ENCODE results near the gene MUC6. TPM values are rescaled to one million over a fixed set of nuclear protein-coding genes. Genes with fewer than 3 reads are reported as not detected.

MUC6 gene
- total and polyA plus RNA-seq, 10 of the 15 experiments (the other 5 are each of a cell fraction or from before 2014, with no cell fraction given): 0.03 TPM; not detected in 8

DNA sequence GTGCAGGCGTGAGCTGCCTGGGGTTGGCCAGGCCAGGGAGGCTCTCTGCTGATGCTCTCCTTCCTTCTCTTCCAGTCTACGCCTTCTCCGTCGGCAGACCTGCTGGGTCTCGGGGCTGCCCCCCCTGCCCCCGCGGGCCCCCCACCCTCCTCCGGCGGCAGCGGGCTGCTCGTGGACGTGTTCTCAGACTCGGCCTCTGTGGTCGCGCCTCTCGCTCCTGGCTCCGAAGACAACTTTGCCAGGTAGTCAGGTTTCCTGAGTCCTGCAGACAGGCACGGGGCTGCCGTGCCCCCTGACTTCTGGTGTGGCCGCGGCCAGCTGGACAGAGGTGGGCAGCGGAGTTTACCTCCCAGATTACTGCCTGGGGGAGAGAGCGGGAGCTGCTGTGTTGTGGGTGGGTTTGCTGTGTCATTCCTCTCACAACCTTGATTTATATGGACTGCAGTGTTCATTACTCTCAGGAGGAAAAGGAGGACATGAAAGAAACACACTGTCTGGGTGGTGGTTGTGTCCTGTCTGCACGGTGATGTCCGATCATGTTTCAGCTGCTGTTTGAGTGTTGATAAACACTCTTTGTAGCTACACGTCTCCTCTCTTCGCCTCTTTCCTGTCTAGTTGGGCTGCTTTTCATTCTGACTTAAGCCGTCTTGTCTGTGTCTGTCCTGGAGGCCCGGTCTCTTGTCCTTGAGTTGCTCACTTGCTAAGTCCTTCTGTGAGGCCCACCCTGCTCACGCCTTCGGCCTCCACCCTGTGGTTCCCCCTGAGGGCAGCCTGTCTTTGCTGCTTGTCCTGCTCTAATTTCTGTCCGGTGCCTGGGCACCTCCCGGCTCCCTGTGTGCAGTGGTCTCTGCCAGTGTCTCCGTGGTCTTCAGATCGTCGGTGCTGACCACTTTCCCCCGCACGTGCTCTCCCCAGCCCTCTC, 35.9 kb downstream of the MUC6 start:
- SMC1A ChIA-PET (ENCODE audit: uncharacterized antibody, unreplicated experiment): no interaction called here
- WGBS (ENCODE audit: insufficient coverage, insufficient replicate concordance, low lambda C conversion rate, missing lambda C conversion rate): 95% methylated on average over 30 of the region's 38 CpGs

DNA sequence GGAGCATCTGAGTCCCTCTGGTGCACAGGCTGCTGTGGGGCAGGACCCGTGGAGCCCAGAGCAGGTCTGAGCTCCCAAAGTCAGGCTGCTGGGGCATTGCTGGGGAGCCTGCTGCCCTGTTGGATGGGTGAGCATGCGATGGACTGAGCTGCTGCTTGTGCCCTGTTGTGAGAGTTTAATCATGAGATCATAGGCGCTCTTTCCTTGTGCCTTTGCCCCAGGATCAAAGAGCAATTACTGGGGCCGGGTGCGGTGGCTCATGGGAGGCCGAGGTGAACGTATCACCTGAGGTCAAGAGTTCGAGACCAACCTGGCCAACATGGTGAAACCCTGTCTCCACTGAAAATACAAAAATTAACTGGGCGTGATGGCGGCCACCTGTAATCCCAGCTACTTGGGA, 37.5 kb downstream of the MUC6 start:
- FAIRE-seq (no peak), ATAC-seq (no peak), DNase-seq (ENCODE audit: low read depth, low spot score) (no peak)
- intact Hi-C loops (cut with micrococcal nuclease; ENCODE audit: unreplicated experiment): no loop called here
- Histone ChIP-seq H3K27me3 (replicated peaks in 1 of 2; ENCODE audit: control insufficient read depth in 2 of 2, insufficient read depth in 2 of 2, low read length in 1 of 2) (no peaks in the 10 kb centered on the region), H2AFZ (ENCODE audit: control insufficient read depth, low read depth, low read length) (no peak overlapping the region), H3K4me2 (ENCODE audit: control insufficient read depth, insufficient read depth) (no peak overlapping the region), H3K4me1 (ENCODE audit: control insufficient read depth, insufficient read depth, low read length) (peaks cover 19% of the 10 kb centered on the region), H3K9me3 (replicated peaks; ENCODE audit: control insufficient read depth, insufficient read depth, low read length) (no peaks in the 10 kb centered on the region), H3K27ac (ENCODE audit: control insufficient read depth, insufficient read depth) (no peak overlapping the region), H3K9ac (ENCODE audit: control insufficient read depth, insufficient read depth, low read length) (no peak overlapping the region), H3K79me2 (ENCODE audit: control insufficient read depth, insufficient read depth, low read length) (no peaks in the 10 kb centered on the region), H4K20me1 (ENCODE audit: control insufficient read depth, insufficient read depth) (no peaks in the 10 kb centered on the region), H3K4me3 (no peak overlapping the region), H3K36me3 (ENCODE audit: control insufficient read depth in 2 of 2, insufficient read depth in 2 of 2, low read length in 1 of 2) (peaks cover 4 to 16% of the 10 kb centered on the region in 2 experiments; a peak in 3 of 4 replicates)
- POLR2A ChIA-PET: no interaction called here
- 99% methylated on average over 10 of the region's 10 CpGs for WGBS (ENCODE audit: insufficient coverage, insufficient replicate concordance, low lambda C conversion rate, missing lambda C conversion rate)
- CTCF ChIA-PET: no interaction called here
- RAD21 ChIA-PET (ENCODE audit: unreplicated experiment): no interaction called here
- in situ Hi-C loops (cut with MboI): no loop called here
- BruUV-seq (replicated peaks): no TSS peak
- SMC1A ChIA-PET (ENCODE audit: uncharacterized antibody, unreplicated experiment): no interaction called here
- TF ChIP-seq IKZF1 (conservative IDR thresholded peaks at IDR 0.05): no peak
- TF ChIP-seq SUZ12 (IDR thresholded peaks at IDR 0.05; ENCODE audit: unreplicated experiment): no peak
- TF ChIP-seq SMAD5 (IDR thresholded peaks at IDR 0.05; ENCODE audit: low read depth): no peak
- TF ChIP-seq CHD1 (IDR thresholded peaks at IDR 0.05; ENCODE audit: low read depth, low read length): no peak
- TF ChIP-seq TAF1 (IDR thresholded peaks at IDR 0.05; ENCODE audit: borderline replicate concordance, low read depth, low read length): no peak
- TF ChIP-seq POU2F2 (IDR thresholded peaks at IDR 0.05; ENCODE audit: borderline replicate concordance, low read depth, low read length): no peak
- no peak for TF ChIP-seq CHD4 (IDR thresholded peaks at IDR 0.05)
- no peak for TF ChIP-seq GATAD2B (conservative IDR thresholded peaks at IDR 0.05; ENCODE audit: low read depth)
- TF ChIP-seq SP1 (IDR thresholded peaks at IDR 0.05; ENCODE audit: low read depth, low read length): no peak
- TF ChIP-seq, protein P1, sequence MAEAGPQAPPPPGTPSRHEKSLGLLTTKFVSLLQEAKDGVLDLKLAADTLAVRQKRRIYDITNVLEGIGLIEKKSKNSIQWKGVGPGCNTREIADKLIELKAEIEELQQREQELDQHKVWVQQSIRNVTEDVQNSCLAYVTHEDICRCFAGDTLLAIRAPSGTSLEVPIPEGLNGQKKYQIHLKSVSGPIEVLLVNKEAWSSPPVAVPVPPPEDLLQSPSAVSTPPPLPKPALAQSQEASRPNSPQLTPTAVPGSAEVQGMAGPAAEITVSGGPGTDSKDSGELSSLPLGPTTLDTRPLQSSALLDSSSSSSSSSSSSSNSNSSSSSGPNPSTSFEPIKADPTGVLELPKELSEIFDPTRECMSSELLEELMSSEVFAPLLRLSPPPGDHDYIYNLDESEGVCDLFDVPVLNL (IDR thresholded peaks at IDR 0.05; ENCODE audit: low read depth, low read length): no peak
- TF ChIP-seq FOXM1 (IDR thresholded peaks at IDR 0.05; ENCODE audit: low read depth, low read length): no peak
- TF ChIP-seq, protein P2, sequence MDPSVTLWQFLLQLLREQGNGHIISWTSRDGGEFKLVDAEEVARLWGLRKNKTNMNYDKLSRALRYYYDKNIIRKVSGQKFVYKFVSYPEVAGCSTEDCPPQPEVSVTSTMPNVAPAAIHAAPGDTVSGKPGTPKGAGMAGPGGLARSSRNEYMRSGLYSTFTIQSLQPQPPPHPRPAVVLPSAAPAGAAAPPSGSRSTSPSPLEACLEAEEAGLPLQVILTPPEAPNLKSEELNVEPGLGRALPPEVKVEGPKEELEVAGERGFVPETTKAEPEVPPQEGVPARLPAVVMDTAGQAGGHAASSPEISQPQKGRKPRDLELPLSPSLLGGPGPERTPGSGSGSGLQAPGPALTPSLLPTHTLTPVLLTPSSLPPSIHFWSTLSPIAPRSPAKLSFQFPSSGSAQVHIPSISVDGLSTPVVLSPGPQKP (IDR thresholded peaks at IDR 0.05; ENCODE audit: low read depth, low read length): no peak
- no peak for TF ChIP-seq RUNX3 (IDR thresholded peaks at IDR 0.05; ENCODE audit: low read length)
- TF ChIP-seq, protein P3, sequence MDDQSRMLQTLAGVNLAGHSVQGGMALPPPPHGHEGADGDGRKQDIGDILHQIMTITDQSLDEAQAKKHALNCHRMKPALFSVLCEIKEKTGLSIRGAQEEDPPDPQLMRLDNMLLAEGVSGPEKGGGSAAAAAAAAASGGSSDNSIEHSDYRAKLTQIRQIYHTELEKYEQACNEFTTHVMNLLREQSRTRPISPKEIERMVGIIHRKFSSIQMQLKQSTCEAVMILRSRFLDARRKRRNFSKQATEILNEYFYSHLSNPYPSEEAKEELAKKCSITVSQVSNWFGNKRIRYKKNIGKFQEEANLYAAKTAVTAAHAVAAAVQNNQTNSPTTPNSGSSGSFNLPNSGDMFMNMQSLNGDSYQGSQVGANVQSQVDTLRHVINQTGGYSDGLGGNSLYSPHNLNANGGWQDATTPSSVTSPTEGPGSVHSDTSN (IDR thresholded peaks at IDR 0.05; ENCODE audit: insufficient replicate concordance, low read depth, low read length): no peak

More for the DNA sequence above, 35.9 kb downstream of the MUC6 start:
- peaks cover 3 to 14% of the 10 kb centered on the region in 2 experiments; a peak in 3 of 4 replicates for H3K36me3 ChIP-seq (ENCODE audit: control insufficient read depth in 2 of 2, insufficient read depth in 2 of 2, low read length in 1 of 2)
- peaks cover 11% of the 10 kb centered on the region for H3K4me1 ChIP-seq (ENCODE audit: control insufficient read depth, insufficient read depth, low read length)
- no peaks in the 10 kb centered on the region for H3K79me2 ChIP-seq (ENCODE audit: control insufficient read depth, insufficient read depth, low read length)
- in situ Hi-C loops (cut with MboI) (no loop called here), intact Hi-C loops (cut with micrococcal nuclease; ENCODE audit: unreplicated experiment) (no loop called here)
- H3K4me3 ChIP-seq: no peak overlapping the region
- DNase-seq (ENCODE audit: low read depth, low spot score) (no peak), FAIRE-seq (no peak), ATAC-seq (no peak)
- no peaks in the 10 kb centered on the region for H3K9me3 ChIP-seq (replicated peaks; ENCODE audit: control insufficient read depth, insufficient read depth, low read length)
- H3K9ac ChIP-seq (ENCODE audit: control insufficient read depth, insufficient read depth, low read length): no peak overlapping the region
- H4K20me1 ChIP-seq (ENCODE audit: control insufficient read depth, insufficient read depth): no peaks in the 10 kb centered on the region
- BruUV-seq (replicated peaks): no TSS peak
- no peak for TF ChIP-seq BMI1 (IDR thresholded peaks at IDR 0.05; ENCODE audit: borderline replicate concordance)
- TF ChIP-seq EED (IDR thresholded peaks at IDR 0.05; ENCODE audit: low read depth): no peak
- H3K4me2 ChIP-seq (ENCODE audit: control insufficient read depth, insufficient read depth): no peak overlapping the region
- POLR2A ChIA-PET: no interaction called here
- H3K27ac ChIP-seq (ENCODE audit: control insufficient read depth, insufficient read depth): no peak overlapping the region
- CTCF ChIA-PET: no interaction called here
- RAD21 ChIA-PET (ENCODE audit: unreplicated experiment): no interaction called here
- H2AFZ ChIP-seq (ENCODE audit: control insufficient read depth, low read depth, low read length): no peak overlapping the region
- H3K27me3 ChIP-seq (replicated peaks in 1 of 2; ENCODE audit: control insufficient read depth in 2 of 2, insufficient read depth in 2 of 2, low read length in 1 of 2): no peaks in the 10 kb centered on the region
